Calu3 (cell line): ENCODE measurements around the gene PRSS33. TPM values are rescaled to one million over a fixed set of nuclear protein-coding genes. Genes with fewer than 3 reads are reported as not detected.

ENCODE experiments used
- BruUV-seq: library from RNA; stranded (reverse); fragments of 400-500 nt; replicated peaks from 2 replicates; lab custom pipeline; 2021; lab: Mats Ljungman, UMichigan
- CTCF ChIA-PET: fragments of 300-600 bp; sonication (Branson Sonifier 250); formaldehyde crosslinking; loops from one replicate; lab custom pipeline; 2022; ENCODE audit warnings: antibody characterized with exemption; lab: Charles Lee
- DNase-seq: peaks from one replicate; pipeline ENCODE4 v3.0.0; 2022
- H3K27ac Mint-ChIP-seq: one replicate; pipeline ENCODE4 v1.8.0; 2022; ENCODE audit warnings: mixed read lengths; ENCODE audit not compliant: unreplicated experiment
- H3K27me3 Mint-ChIP-seq: one replicate; pipeline ENCODE4 v1.8.0; 2022; ENCODE audit warnings: mixed read lengths; ENCODE audit not compliant: unreplicated experiment
- H3K36me3 Mint-ChIP-seq: one replicate; pipeline ENCODE4 v1.8.0; 2022; ENCODE audit warnings: mild to moderate bottlenecking, moderate library complexity, mixed read lengths; ENCODE audit not compliant: insufficient read depth, unreplicated experiment
- H3K4me1 Mint-ChIP-seq: one replicate; pipeline ENCODE4 v1.8.0; 2022; ENCODE audit warnings: mild to moderate bottlenecking, low read depth, mixed read lengths; ENCODE audit not compliant: unreplicated experiment
- H3K4me3 Mint-ChIP-seq: one replicate; pipeline ENCODE4 v1.8.0; 2022; ENCODE audit warnings: mild to moderate bottlenecking, low read depth, moderate library complexity, mixed read lengths; ENCODE audit not compliant: unreplicated experiment
- H3K9me3 Mint-ChIP-seq: one replicate; pipeline ENCODE4 v1.8.0; 2022; ENCODE audit warnings: low read depth, mixed read lengths; ENCODE audit not compliant: unreplicated experiment
- intact Hi-C: fragments of 100-400 bp; cut with micrococcal nuclease; formaldehyde crosslinking; loops from one replicate; pipeline ENCODE4 v1.10.0; 2022; ENCODE audit not compliant: unreplicated experiment
- total RNA-seq: library from RNA; stranded (reverse); gene quantifications from 2 replicates; pipeline ENCODE4 v1.2.3, GENCODE V29; 2022
- TF ChIP-seq, protein P1 (sequence below): fragments of 200-600 bp; IDR thresholded peaks from one replicate; pipeline ENCODE4 v1.8.0; 2022; ENCODE audit warnings: antibody characterized with exemption; ENCODE audit not compliant: unreplicated experiment

The PRSS33 gene
- total RNA-seq, 1 experiment from 2014 or later, result 13.2 TPM

DNA sequence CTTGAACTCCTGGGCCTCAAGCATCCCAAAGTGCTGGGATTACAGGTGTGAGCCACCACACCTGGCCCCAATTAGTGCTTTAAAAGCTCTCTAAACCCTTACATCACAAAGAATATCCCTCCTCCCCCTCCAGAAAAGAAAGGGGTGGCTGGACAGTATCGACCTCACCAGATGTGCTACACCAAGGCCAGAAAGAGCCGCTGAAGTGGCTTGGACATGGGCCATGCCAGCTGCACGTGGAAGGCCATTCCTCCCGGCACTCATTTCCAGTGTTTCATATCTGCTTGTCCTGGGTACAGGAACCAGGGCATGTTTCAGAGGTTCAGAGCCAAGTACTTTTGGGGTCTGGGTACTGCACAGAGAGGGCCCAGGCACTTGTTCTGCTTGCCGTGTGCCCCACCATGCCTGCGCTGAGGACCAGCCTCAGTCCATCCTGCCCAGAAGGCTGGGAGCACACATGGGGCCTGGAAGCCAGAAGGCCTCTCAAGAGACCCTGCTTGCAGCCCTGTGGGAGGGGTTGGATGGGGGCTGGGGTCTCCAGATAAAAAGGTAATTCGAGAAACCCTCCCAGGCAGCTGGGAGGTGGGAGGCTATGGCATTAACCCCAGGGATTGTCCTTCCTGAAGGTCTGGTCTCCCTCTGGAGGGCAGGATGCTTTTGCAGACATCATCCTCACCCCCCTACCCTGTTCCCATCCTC lies 38.5 kb downstream of the PRSS33 start:
- no peak for DNase-seq
- TF ChIP-seq, protein P1, sequence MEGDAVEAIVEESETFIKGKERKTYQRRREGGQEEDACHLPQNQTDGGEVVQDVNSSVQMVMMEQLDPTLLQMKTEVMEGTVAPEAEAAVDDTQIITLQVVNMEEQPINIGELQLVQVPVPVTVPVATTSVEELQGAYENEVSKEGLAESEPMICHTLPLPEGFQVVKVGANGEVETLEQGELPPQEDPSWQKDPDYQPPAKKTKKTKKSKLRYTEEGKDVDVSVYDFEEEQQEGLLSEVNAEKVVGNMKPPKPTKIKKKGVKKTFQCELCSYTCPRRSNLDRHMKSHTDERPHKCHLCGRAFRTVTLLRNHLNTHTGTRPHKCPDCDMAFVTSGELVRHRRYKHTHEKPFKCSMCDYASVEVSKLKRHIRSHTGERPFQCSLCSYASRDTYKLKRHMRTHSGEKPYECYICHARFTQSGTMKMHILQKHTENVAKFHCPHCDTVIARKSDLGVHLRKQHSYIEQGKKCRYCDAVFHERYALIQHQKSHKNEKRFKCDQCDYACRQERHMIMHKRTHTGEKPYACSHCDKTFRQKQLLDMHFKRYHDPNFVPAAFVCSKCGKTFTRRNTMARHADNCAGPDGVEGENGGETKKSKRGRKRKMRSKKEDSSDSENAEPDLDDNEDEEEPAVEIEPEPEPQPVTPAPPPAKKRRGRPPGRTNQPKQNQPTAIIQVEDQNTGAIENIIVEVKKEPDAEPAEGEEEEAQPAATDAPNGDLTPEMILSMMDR, result no peak
- CTCF ChIA-PET, result no interaction called here
- BruUV-seq, result no TSS peak
- no peak overlapping the region for H3K4me3 Mint-ChIP-seq
- H3K36me3 Mint-ChIP-seq, result peaks cover 35% of the 10 kb centered on the region
- intact Hi-C loops, result no loop called here
- H3K4me1 Mint-ChIP-seq, result no peaks in the 10 kb centered on the region
- H3K27ac Mint-ChIP-seq, result no peak overlapping the region
- peaks cover 14% of the 10 kb centered on the region for H3K27me3 Mint-ChIP-seq
- no peaks in the 10 kb centered on the region for H3K9me3 Mint-ChIP-seq

DNA sequence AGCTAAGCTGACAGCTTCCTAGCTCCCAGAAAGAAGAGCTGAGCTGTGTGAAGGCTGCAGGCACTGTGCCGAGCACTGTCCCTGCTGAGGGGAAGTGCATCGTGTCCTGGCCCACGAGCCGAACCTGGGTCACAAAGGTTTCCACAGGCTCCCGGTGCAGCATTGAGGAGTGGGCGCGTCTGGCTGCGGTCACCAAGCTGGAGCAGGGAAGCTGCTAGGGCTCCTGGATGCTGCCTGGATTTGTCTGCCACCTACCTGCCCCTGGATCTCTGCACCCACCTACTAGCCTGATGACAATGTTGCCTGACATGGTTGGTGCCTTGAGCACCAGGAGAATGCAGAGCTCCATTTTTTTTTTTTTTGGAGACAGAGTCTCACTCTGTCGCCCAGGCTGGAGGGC lies 41.4 kb downstream of the PRSS33 start:
- no peak overlapping the region for H3K4me3 Mint-ChIP-seq

DNA sequence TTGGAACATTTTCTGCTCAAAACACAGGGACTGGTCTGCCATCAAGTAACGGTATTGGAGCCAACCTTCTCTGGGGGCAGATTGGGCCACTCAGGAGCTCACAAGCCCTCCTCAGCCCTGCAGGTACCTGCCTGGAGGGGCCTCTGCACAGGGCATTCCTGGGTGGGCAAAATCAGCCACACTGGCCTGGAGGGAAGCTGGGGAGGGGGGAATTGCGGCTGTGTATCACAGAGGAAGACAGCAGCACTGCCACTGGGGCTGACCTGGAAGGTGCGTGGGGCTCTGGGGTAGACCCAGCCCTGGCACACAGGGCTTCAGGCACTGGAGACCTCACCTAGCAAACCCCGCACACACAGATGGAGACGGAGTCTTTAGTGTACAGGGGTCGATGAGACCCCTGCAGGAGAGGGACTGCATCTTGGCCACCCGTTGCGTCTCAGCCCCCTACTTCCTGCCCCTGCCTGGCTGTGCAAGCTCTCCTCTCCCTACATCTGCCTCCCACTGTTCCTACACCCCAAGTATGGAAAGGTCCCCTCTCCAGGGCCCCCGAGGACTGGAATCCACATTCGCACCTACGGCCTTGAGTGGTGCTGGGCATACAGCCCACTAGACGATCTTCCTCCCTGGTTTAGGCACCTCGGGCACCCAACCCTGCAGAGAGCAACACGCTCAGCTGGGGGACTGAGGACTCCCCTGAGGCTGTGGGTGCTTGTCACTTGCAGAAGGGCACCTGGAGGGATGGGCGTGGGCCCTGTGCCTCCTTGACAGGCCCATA lies 42.1 kb downstream of the PRSS33 start:
- no peak overlapping the region for H3K27ac Mint-ChIP-seq
- DNase-seq, result no peak
- no peaks in the 10 kb centered on the region for H3K9me3 Mint-ChIP-seq
- H3K4me1 Mint-ChIP-seq, result no peaks in the 10 kb centered on the region
- H3K36me3 Mint-ChIP-seq, result peaks cover 5% of the 10 kb centered on the region
- CTCF ChIA-PET, result interaction anchor here (1.1 kb wide), 1 partner anchor 38 kb away, joined by 3 read pairs; no protein-coding TSS in a partner anchor
- peaks cover 33% of the 10 kb centered on the region for H3K27me3 Mint-ChIP-seq
- TF ChIP-seq, protein P1, result no peak
- intact Hi-C loops, result no loop called here
- no peak overlapping the region for H3K4me3 Mint-ChIP-seq
- no TSS peak for BruUV-seq

More for the DNA sequence above, 41.4 kb downstream of the PRSS33 start:
- H3K4me1 Mint-ChIP-seq, result no peaks in the 10 kb centered on the region
- peaks cover 27% of the 10 kb centered on the region for H3K27me3 Mint-ChIP-seq
- TF ChIP-seq, protein P1, result no peak
- intact Hi-C loops, result no loop called here
- no peak overlapping the region for H3K27ac Mint-ChIP-seq
- CTCF ChIA-PET, result interaction anchor here (1.1 kb wide), 1 partner anchor 38 kb away, joined by 3 read pairs; no protein-coding TSS in a partner anchor
- no TSS peak for BruUV-seq
- peaks cover 6% of the 10 kb centered on the region for H3K36me3 Mint-ChIP-seq
- DNase-seq, result no peak
- no peaks in the 10 kb centered on the region for H3K9me3 Mint-ChIP-seq

DNA sequence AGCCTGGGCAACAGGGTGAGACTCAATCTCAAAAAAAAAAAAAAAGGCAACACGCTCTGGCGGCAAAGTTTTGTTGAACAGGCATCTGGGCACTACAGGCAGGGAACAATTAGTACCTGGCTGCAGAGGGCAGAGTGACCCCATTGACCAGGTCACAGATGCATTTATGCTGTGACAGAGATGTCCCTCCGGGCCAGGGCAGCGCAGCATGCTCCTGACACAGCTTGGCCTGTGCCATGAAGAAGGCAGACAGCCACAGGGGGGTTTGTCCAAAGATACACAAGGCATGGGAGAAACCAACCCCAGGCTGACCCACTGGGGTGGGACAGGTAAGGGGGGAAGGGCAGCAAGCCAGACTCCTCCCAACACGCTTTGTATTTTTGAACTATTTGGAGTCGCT lies 42.6 kb downstream of the PRSS33 start:
- Mint-ChIP-seq H3K9me3 (no peaks in the 10 kb centered on the region), H3K4me1 (no peaks in the 10 kb centered on the region), H3K27ac (no peak overlapping the region), H3K36me3 (peaks cover 5% of the 10 kb centered on the region), H3K27me3 (peaks cover 39% of the 10 kb centered on the region), H3K4me3 (no peak overlapping the region)
- BruUV-seq, result no TSS peak
- DNase-seq, result no peak
- CTCF ChIA-PET, result no interaction called here
- intact Hi-C loops, result no loop called here
- TF ChIP-seq, protein P1, result no peak
